Heart left ventricle (tissue), 13 donors: ENCODE data around the gene ZNF154.

Source experiments
- POLR2A ChIP-seq, 2 donors: fragments of 450-650 bp; IDR thresholded peaks; one replicate each; pipeline ENCODE4 v1.6.1; 2017; ENCODE audit warnings: antibody characterized with exemption in 2 of 2, mild to moderate bottlenecking in 2 of 2, moderate library complexity in 2 of 2
- TF ChIP-seq, protein P1 (sequence below), 12 donors: fragments of 200-600 bp; sonication (generic) in 4 of 12; IDR thresholded peaks; one replicate each; pipeline versions ENCODE4 v1.5.0 to v1.8.0; 2018 to 2022; ENCODE audit warnings: antibody characterized with exemption in 12 of 12, mild to moderate bottlenecking in 5 of 12
- donor health status: ischemic (EF 13 %, LVEDD 7.1; RV severe dilation, severe dysfunction).
- donor health status: DM: no; HTN: yes; CAD: no.
- donor health status: DM: no; HTN: no; CAD: no.
- donor health status: ischemic (EF 25% LVEDD 6.9; RV normal size, moderate dysfunction).
- donor health status: ischemic (EF 25% LVEDD 5.7; RV mildly dilated, moderate dysfunction).
- donor health status: ischemic (EF 35%, LVEDD 5.7; RV mildly dilated, moderate dysfunction).
- donor health status: nonischemic (EF 11% LVEDD 7.7; RV severe dilation, severe dysfunction).
- donor health status: DM: yes; HTN: yes; CAD: no.
- donor health status: PGD.
- donor health status: ischemic (EF 29% LVEDD 5.4; RV normal size, mild dysfunction).
- donor health status: nonischemic (EF 23%, LVEDD 6.1; RV moderate dilation, normal function).

DNA sequence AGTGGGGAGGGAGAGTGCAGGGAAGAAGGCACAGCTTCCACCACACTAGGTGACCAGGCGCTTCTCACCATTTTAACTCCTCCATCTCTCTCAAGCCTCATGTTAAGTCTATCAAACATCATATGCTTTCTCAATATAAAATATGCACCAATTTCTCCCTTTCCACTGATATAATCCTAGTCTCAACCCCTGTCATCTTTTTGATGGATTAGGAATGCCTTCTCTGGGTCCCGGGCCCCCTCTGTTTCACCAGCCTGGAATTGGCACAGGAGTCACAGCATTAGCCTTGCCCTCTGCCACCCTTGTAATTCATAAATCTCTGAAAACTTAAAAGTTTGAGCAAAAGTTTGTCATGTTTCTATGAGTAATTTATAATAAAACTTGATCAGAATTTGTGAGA, 40.4 kb downstream of the ZNF154 start, which contains the start of gene ZSCAN4:
- TF ChIP-seq, protein P1, sequence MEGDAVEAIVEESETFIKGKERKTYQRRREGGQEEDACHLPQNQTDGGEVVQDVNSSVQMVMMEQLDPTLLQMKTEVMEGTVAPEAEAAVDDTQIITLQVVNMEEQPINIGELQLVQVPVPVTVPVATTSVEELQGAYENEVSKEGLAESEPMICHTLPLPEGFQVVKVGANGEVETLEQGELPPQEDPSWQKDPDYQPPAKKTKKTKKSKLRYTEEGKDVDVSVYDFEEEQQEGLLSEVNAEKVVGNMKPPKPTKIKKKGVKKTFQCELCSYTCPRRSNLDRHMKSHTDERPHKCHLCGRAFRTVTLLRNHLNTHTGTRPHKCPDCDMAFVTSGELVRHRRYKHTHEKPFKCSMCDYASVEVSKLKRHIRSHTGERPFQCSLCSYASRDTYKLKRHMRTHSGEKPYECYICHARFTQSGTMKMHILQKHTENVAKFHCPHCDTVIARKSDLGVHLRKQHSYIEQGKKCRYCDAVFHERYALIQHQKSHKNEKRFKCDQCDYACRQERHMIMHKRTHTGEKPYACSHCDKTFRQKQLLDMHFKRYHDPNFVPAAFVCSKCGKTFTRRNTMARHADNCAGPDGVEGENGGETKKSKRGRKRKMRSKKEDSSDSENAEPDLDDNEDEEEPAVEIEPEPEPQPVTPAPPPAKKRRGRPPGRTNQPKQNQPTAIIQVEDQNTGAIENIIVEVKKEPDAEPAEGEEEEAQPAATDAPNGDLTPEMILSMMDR (IDR thresholded peaks at IDR 0.05), result no peak
- TF ChIP-seq POLR2A (IDR thresholded peaks at IDR 0.05), result no peak
